Smooth muscle cell (in vitro differentiated cells): Measurements from ENCODE around the gene VAMP1. TPM values are rescaled to one million over a fixed set of nuclear protein-coding genes. Genes with fewer than 3 reads are reported as not detected.

Experiments
- DNase-seq: peaks from one replicate; lab custom pipeline; 2025; ENCODE audit not compliant: unreplicated experiment; lab: John Stamatoyannopoulos, UW
- H2AFZ ChIP-seq: fragments of 200-600 bp; sonication (generic); 2 replicates; pipeline ENCODE4 v1.6.0; 2016; ENCODE audit warnings: antibody characterized with exemption, low read depth, mild to moderate bottlenecking
- H3F3A ChIP-seq: fragments of 200-600 bp; sonication (generic); 2 replicates; pipeline ENCODE4 v1.6.0; 2017; ENCODE audit warnings: antibody characterized with exemption, low read depth
- H3K27ac ChIP-seq: fragments of 200-600 bp; sonication (generic); 2 replicates; pipeline ENCODE4 v1.5.1; 2016; ENCODE audit warnings: low read depth, mild to moderate bottlenecking
- H3K27me3 ChIP-seq: fragments of 200-600 bp; sonication (generic); 2 replicates; pipeline ENCODE4 v1.6.1; 2016; ENCODE audit warnings: low read depth, mild to moderate bottlenecking
- H3K36me3 ChIP-seq: fragments of 200-600 bp; sonication (generic); 2 replicates; pipeline ENCODE4 v1.5.1; 2016; ENCODE audit warnings: low read depth
- H3K4me1 ChIP-seq: fragments of 200-600 bp; sonication (generic); 2 replicates; pipeline ENCODE4 v1.5.1; 2016; ENCODE audit warnings: low read depth
- H3K4me2 ChIP-seq: fragments of 200-600 bp; sonication (generic); 2 replicates; pipeline ENCODE4 v1.6.0; 2016; ENCODE audit warnings: mild to moderate bottlenecking
- H3K4me3 ChIP-seq: fragments of 200-600 bp; sonication (generic); 2 replicates; pipeline ENCODE4 v1.5.1; 2016; ENCODE audit warnings: mild to moderate bottlenecking
- H3K79me2 ChIP-seq: fragments of 200-600 bp; sonication (generic); 2 replicates; pipeline ENCODE4 v1.6.0; 2016; ENCODE audit warnings: low read depth, mild to moderate bottlenecking
- H3K9ac ChIP-seq: fragments of 200-600 bp; sonication (generic); 2 replicates; pipeline ENCODE4 v1.6.0; 2016; ENCODE audit warnings: low read depth
- H3K9me3 ChIP-seq: fragments of 200-600 bp; sonication (generic); replicated peaks from 2 replicates; pipeline ENCODE4 v1.5.1; 2016; ENCODE audit warnings: low read depth
- H4K20me1 ChIP-seq: fragments of 200-600 bp; sonication (generic); 2 replicates; pipeline ENCODE4 v1.6.0; 2016; ENCODE audit warnings: low read depth
- CTCF ChIP-seq: fragments of 200-600 bp; sonication (generic); IDR thresholded peaks from 2 replicates; pipeline ENCODE4 v1.5.1; 2017; ENCODE audit warnings: borderline replicate concordance, mild to moderate bottlenecking, antibody characterized with exemption; ENCODE audit not compliant: insufficient read depth, poor library complexity, severe bottlenecking
- WGBS: methylation state at CpG from one replicate; pipeline ENCODE4 v1.1.7; 2016; ENCODE audit warnings: low lambda C conversion rate; 5-methylcytosine and 5-hydroxymethylcytosine counted together
- polyA plus RNA-seq: library from polyadenylated mRNA; unstranded; fragments of >200 nt; fragmentation: Nextera tagmentation; extraction: Ambion mirVana; gene quantifications from 2 replicates; pipeline ENCODE4 v1.2.1, GENCODE V29; 2016
- total RNA-seq: library from RNA; depleted of rRNA; stranded (reverse); fragments of >200 nt; gene quantifications from 2 replicates; pipeline ENCODE4 v1.2.3, GENCODE V29; 2014

VAMP1 gene
- total and polyA plus RNA-seq, 2 experiments from 2014 or later = 3.5 to 7.5 TPM

- WGBS = 93% methylated on average over 7 of the region's 7 CpGs
- Histone ChIP-seq H3K9ac (no peak overlapping the region), H3K27me3 (no peaks in the 10 kb centered on the region), H3K4me1 (no peaks in the 10 kb centered on the region), H3F3A (no peaks in the 10 kb centered on the region), H3K36me3 (no peaks in the 10 kb centered on the region), H3K9me3 (no peaks in the 10 kb centered on the region), H2AFZ (no peak overlapping the region), H3K27ac (no peak overlapping the region), H3K4me2 (no peak overlapping the region), H4K20me1 (peaks cover 2% of the 10 kb centered on the region), H3K79me2 (peaks cover 3% of the 10 kb centered on the region), H3K4me3 (no peak overlapping the region)
- DNase-seq = no peak
- TF ChIP-seq CTCF = no peak
Measured at GRCh38 chr12:6463216-6463615, 7.3 kb downstream of the VAMP1 start.

- H3K9ac ChIP-seq = no peak overlapping the region
- DNase-seq = no peak
- WGBS = 95% methylated on average over 14 of the region's 14 CpGs
- H3K4me2 ChIP-seq = no peak overlapping the region
- no peak overlapping the region for H3K4me3 ChIP-seq
- H2AFZ ChIP-seq = no peak overlapping the region
- no peaks in the 10 kb centered on the region for H3F3A ChIP-seq
- no peaks in the 10 kb centered on the region for H3K4me1 ChIP-seq
- no peaks in the 10 kb centered on the region for H3K36me3 ChIP-seq
- no peaks in the 10 kb centered on the region for H3K9me3 ChIP-seq
- TF ChIP-seq CTCF = no peak
- H3K27ac ChIP-seq = no peak overlapping the region
- H3K27me3 ChIP-seq = no peaks in the 10 kb centered on the region
- H3K79me2 ChIP-seq = no peaks in the 10 kb centered on the region
- no peaks in the 10 kb centered on the region for H4K20me1 ChIP-seq
Measured at GRCh38 chr12:6462234-6462995, 8.1 kb downstream of the VAMP1 start.

GRCh38 chr12:6461401-6462233, 8.9 kb downstream of the VAMP1 start:
- 93% methylated on average over 15 of the region's 15 CpGs for whole genome bisulfite sequencing
- H3K27me3 ChIP-seq = no peaks in the 10 kb centered on the region
- no peak overlapping the region for H3K4me2 ChIP-seq
- H3K79me2 ChIP-seq = no peaks in the 10 kb centered on the region
- no peaks in the 10 kb centered on the region for H3K9me3 ChIP-seq
- no peaks in the 10 kb centered on the region for H3F3A ChIP-seq
- H3K27ac ChIP-seq = no peak overlapping the region
- DNase-seq = no peak
- H3K36me3 ChIP-seq = no peaks in the 10 kb centered on the region
- H4K20me1 ChIP-seq = no peaks in the 10 kb centered on the region
- no peak overlapping the region for H2AFZ ChIP-seq
- H3K9ac ChIP-seq = no peak overlapping the region
- TF ChIP-seq CTCF = no peak
- H3K4me3 ChIP-seq = no peak overlapping the region
- no peaks in the 10 kb centered on the region for H3K4me1 ChIP-seq
